NCI-H226 (cell line): ENCODE results near the gene MZT1.
"Not testable (repeated sequence)": the region's sequence is repeated elsewhere in the genome, so short reads cannot be mapped to it uniquely, and the experiment has no call there.

Source experiments
- DNase-seq: peaks from one replicate; pipeline ENCODE4 v3.0.0-alpha.2; 2015

MZT1 gene, protein sequence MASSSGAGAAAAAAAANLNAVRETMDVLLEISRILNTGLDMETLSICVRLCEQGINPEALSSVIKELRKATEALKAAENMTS

DNA sequence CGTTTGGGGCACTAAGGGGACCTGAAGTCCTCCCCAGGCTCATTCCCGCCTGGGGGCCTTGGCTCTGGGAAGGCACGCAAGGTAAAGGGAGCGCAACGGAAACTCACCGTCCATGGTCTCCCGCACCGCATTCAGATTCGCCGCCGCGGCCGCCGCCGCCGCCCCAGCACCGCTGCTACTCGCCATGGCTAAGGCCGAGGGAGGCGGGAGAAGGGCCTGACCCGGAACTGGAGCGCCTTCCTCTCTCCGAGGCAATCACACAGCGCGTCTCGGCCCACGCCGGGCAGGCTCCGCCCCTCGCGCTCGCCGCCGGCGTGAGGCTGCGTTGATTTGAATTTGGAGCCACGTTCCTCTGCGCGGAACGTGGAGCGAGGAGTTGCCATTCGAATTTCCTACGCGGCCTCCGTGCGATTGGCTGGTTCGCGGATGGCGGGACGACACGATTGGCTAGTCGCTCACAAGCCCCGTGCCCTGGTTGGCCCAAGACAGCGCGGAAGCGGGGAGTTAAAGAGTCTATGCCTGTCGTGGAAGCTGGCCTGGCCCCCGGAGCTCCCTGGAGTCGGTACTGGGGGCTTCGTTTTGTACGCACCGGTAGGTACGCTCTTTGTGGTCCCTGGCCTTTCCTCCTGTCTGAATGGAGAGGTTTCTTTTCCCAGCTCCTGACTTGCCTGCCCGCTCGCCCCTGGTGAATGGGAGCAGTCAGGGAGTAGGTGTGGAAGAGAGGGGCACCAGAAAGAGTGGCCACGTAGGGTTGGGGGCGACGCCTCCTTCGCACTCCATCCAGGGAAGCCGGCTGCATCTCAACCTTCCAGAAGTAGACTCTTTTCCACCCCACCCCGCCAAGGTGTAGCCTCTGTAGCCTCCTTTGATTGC lies at the start of gene MZT1, which contains the start of gene BORA:
Gene MZT1 (minus strand): TSS at position 213 of the 873 bp plus-strand sequence. CDS start 27 bp downstream, at position 186.
Gene BORA (plus strand): TSS at position 507 of the 873 bp plus-strand sequence. CDS start 1,018 bp downstream, outside the sequence.
- peak; percentile 98 for DNase-seq

DNA sequence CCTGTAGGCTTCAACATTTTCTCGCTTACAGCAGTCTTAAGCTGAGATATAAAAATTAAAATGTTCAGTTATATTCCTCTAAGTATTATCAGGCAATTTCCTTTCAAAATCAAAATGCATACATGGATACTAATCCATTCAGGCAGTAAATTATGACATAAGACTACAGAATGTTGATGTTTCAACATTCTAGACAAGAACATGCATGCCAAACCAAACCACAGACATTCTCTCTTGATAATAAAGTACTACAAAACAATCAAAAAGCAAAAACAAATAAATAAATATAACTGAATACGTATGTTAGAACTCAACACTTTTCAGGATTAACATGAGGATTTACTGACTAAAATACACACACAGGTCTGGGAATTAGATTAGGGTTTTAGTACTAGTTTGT lies 46.6 kb upstream of the MZT1 start:
- DNase-seq = no peak

DNA sequence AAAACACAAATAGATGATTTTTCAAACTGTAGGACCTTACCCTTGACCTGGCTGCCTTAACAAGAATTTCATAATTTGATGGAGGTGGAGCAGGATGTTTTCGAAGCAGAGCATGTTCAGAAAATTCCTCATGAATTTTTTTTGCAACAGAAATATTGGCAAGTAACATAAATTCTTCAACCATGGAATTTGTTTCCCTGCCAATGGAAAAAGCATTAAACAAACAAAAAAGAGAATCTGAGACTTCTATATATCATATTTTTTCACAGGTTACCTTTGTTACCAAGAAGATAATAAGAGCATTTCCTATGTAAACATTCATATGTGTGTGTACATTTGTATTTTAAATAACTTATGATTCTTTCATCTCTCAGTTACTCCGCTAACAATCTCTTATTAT lies 36.0 kb upstream of the MZT1 start:
- no peak for DNase-seq

DNA sequence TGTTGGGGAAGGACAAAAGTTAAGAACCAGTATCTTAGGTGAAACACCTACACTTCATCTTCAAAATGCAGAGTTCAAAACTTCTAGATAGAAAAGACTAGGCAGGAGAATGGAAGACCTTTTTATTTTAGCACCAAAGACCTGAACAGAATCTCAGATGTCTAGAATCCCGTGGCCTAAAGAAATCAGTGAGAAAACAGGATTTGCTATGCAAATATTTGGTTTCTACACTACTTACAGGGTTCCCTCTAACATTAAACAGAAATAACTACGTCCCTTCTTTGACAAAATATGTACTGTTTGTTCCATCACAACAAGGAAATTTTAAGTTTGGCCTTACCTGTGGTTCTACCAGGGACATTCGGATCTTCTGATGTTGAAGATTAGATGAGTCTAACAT lies 32.8 kb upstream of the MZT1 start:
- no peak for DNase-seq

DNA sequence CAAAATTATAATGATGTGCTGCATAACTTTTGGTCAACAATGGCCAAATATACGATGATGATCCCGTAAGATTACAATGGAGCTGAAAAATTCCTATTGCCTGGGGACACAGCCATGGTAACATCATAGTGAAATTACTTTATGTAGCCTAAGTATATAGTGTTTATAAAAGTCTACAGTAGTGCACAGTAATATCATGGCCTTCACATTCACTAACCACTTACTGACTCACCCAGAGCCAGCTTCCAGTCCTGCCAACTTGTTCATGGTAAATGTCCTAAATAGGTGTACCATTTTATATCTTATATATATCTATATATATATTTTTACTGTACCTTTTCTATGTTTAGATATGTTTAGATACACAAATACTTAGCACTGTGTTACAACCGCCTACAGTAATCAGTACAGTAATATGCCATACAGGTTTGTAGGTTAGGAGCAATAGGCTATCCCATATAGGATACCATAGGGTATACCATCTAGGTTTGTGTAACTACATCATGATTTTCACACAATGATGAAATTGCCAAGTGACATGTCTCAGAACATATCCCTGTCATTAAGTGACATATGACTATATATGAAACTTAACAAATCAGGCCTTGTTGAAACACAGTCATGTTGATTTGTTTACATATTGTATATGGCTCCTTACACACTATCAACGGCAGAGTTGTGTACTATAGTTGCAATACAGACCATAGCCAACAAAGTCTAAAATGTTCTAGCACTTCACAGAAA lies 30.5 kb upstream of the MZT1 start:
- no peak for DNase-seq

DNA sequence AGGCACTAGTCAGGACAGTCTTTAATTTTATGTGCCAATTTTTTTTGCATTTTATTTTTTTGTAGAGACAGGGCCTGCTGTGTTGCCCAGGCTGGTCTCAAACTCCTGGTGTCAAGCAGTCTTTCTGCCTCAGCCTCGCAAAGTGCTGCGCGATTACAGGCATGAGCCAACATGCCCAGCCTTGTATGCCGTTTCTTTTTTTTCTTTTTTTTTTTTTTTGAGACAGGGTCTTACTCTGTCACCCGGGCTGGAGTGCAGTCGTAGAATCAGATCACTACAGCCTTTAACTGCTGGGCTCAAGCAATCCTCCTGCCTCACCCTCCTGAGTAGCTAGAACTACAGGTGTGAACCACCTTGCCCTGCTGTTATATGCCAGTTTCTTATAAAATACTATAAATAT lies 26.7 kb upstream of the MZT1 start:
- no peak for DNase-seq

DNA sequence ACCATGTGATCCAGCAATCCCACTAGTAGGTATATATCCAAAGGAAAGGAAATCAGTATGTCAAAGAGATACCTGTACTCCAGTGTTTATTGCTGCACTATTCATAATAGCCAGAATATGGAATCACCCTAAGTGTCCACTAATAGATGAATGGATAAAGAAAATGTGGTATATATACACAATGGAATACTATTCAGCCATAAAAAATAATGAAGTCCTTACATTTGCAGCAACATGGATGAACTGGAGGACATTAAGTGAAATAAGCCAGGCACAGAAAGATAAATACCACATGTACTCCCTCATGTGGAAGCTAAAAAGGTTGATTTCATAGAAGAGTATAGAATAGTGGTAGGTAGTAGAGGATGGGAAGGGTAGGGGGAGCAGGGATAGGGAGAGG lies 23.8 kb upstream of the MZT1 start:
- DNase-seq = no peak

DNA sequence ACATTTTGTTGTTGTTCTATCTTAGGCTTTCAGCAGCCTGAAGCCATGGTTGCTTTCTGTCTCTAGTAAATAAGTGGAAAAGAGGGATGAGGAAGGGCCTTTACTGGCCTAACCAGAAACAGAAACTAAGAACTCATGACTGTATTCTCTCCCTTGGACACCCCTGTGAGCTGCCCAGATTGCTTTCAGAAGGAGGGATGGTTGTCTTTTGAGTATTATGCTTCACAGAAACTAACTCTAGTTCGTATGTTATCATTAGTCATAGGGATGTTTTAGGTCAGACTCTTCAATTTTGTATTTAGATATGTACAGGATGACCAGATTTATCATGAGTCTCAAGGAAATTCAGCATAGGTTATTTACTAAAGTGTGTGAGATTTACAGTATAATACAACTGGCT lies 17.8 kb upstream of the MZT1 start:
- DNase-seq = no peak

DNA sequence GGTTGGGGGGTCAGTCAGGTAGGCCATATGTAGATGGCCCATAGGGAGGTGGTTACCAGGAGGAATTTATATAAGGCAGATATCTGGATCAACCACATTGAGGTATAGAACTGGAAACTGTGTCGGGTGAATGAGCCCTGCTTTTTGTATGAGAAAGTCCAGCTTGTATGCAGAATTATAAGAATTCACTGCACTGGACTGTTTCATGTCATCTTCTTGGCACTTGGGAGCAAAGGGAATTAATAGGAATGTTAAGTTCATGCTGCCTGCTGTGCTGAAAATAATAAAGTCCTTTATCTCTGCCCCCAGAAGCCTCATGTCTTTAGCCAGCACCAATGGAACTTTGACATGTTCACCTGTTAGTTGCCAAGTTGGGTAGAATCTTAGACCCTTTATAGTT lies 12.6 kb upstream of the MZT1 start:
- DNase-seq = no peak

DNA sequence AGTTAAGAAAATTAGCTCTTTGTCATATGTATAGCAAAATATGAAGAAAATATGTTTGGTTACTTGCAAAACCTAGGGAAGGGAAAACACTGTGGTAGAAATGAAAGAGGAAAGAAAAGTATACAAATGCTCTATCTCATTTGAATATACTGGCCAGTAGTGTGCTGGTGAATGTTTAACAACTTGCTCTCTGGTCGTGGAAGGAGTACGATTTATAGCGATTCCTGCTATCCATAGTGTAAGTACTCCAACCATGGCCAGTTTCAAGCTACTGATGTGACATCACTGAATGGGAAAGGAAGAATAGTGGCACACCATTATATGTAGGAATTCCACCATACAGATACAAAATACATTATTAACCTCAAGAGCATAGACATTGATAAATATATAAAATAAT lies 9.6 kb upstream of the MZT1 start:
- DNase-seq = no peak

DNA sequence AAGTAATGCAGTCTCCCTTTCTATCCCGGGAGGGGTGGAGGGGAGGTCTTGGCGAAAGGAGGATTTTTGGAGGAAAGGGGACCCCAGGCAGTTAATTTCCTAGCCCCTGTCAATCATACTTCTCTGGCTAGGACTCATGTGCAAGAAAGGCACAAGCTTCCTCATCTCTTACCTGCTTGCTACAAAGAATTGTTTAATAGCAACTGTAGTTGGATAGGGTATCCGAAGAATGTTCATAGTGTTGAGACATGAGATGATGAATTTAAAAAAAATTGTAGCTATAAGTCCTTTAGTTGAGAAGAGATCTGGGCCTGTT lies 819 bp upstream of the MZT1 start:
- no peak for DNase-seq

DNA sequence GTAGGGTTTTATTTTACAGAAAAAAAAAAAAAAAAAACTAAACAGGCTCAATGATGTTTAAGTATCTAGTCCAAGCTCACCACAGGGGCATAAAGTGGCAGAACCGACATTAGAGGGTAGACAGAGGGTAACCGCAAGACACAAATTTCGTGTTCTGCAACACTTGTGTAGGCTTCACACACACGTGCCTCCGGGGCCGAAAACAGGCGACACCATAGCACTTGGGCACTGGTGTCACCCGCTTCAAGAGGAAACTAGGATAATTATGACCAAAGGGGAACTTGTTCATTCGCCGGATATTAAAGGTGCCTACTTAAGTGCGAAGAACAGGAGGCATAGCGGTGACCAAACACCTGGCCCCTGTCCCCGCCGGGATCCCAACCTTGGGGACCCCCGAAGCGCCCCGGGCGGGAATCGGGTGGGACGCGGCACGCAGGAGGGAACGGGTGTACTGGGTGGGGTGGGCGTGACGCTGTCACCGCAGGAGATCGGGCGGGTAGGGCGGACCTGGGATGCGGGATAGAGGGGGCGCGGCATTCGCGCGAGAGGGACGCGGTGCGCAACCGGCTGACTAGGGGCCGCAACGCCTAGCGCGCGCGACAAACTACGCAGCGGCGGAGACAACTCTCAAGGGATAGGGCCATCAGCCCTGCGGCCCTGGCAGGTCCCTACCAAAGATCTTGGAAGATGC lies 558 bp downstream of the MZT1 start:
- DNase-seq = no peak

DNA sequence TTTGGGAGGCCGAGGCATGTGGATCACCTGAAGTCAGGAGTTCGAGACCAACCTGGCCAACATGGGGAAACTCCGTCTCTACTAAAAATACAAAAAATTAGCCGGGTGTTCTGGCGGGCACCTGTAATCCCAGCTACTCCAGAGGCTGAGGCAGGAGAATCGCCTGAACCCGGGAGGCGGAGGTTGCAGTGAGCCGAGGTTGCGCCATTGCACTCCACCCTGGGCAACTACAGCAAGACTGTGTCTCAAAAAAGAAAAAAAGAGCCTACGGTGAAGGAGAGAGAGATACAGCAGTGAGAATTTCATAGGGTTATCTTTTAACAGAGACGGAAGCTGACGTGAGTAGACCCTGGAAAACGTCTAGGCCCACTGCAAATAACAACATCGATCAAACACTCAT lies 1.2 kb downstream of the MZT1 start:
- DNase-seq = not testable (repeated sequence)

DNA sequence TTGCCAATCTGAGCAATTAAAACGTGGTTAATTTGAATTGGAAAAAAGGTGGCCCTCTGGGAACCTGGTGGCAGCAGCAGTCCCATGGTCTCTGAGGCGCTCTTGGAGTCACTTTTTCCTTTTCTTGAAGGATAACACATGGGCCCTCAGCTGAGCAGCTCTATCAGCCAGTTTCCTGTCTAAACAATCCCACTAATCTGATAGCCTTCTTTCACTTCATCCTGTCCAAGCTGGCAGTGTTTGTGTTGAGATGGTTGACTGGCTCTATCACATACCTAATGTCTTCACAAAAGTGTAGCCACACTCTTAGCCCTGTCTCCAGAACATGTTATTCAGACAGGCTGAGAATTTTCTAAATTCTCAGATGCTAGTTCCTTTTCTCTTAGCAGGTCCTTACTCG lies 10.7 kb downstream of the MZT1 start:
- DNase-seq = no peak

DNA sequence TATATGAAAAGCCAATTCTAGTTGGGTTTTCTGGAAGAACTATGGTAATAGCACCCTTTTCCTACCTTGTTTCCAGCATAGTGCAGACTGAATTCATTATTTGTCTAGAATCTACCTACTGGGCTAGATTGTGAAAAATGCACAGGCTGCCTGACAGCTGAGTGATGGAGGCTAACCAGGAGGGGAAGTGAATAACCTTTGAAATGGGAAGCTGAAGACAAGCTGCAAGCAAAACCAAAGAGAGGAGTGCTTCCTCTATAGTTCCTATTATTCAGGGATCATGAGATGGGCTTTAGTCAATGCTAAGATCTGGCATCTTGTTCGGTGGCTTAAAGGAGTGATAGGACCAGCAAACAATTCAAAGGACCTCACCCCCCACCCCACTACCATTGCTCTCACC lies 26.9 kb downstream of the MZT1 start:
- no peak for DNase-seq

DNA sequence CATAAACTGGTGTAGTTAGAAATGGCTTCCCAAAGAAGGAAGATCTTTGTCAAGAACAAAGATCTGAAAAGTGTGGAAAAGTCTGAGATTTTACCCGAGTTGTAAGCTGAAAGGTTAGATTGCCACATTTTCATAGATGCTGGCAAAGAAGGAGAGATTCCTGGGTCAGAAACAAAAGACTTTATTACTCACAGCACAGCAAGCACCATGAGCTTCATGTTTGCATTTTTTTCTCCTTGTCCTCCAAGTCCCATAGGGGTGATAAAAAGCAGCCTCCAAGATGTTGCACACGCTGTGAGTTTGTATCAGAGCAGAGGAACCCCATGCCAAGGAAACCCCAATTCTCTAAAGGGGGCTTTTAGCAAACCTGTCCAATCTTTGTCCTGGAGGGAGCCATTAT lies 29.3 kb downstream of the MZT1 start:
- no peak for DNase-seq

DNA sequence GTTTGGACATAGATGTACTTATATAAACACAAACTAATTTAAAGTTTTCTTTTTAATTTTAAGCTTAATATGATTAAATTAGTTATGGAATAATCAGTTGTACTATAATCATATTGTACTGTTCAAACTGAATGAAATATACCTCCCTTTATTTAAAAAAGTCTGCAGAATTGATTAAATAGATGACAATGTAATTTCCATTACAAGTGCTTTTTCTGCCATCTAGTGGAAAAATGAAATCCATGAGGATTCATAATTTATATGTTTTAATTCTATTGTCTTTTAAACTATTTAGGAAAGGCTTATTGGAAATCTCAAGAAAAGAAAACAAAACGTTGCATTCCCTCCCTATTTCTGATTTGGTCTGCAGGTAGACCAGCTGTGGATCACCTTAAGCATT lies 30.9 kb downstream of the MZT1 start:
- DNase-seq = no peak

DNA sequence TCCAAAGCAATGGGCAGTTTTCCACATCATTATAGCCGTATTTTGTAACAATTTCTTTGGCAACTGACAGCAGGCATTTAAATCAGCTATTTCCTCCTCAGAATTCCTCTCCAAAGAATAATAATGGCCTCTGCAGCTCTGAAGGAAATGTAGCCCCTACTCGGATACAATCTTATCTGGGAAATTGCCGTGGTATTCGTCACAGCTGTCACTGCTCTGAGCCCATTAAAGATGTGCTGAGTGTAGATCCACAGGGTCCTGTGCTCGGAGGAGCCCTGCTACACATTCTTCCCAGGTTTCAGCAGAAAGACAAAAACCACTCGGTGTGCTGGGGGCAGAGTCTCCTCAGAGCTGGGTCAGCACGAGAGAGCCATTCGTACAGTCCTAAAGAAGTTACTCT lies 33.1 kb downstream of the MZT1 start:
- no peak for DNase-seq

DNA sequence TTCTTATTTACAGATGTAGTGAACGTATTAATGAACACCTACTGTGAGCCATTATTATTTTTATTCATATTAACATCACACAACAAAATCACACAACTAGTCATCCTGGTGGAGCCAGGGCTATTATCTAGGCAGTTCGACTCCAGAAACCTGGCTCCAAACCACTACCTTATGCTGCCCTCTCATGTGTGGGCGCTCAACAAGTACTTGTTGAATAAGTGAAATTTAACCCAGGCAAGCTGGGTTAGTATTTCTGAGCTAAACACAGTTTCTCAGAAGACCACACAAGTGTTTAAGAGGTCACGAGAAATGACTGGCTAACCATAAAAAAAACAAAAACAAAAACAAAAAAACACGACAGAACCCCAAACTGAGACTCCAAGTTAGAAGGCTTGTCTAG lies 33.6 kb downstream of the MZT1 start:
- no peak for DNase-seq

DNA sequence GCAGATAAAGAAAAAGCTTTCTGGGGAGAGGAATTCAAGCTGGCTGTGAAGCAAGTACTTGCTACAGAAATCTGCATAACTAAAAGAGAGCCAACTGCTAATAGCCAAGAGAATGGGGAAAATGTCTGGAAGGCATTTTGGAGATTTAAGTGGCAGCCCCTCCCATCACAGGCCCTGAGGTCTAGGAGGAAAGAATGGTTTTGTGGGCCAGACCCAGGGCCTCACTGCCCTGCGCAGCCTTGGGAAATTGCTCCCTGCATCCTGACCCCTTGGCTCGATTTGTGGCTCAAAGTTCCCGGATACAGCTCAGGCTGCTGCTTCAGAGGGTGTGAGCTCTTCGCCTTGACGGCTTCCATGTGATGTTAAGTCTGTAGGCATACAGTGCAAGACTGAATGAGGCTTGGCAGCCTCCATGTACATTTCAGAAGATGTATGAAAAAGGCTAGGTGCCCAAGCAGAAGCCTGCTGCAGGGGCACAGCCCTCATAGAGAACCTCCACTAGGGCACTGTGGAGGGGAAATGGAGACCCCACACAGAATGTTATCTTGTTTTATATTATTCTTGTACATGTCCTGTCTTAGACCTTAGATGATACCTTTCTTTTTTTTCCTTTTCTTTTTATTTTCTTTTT lies 34.4 kb downstream of the MZT1 start:
- no peak for DNase-seq

DNA sequence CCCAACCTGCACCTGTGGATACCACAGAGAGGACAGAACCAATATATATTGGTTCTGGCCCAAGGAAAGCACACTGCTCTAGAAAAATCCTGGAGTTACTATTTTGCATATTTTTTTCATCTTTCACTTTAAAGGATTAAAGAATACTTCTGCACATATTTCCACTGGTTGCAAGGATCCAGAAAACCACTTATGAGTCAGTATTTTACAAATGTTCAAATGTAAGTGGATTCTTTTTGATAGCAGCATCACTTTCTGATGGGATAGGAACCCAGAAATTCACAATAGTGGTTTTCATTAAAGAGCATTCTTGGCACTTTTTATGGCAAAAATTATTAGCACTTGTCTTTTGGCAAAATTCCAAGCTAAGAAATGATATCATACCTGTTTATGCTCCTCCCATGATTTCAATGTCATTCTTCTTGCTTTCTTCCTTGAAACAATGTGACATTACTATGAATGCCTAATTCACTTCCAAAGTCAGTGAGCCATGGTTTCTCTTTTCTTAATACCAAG lies 38.2 kb downstream of the MZT1 start:
- DNase-seq = no peak

DNA sequence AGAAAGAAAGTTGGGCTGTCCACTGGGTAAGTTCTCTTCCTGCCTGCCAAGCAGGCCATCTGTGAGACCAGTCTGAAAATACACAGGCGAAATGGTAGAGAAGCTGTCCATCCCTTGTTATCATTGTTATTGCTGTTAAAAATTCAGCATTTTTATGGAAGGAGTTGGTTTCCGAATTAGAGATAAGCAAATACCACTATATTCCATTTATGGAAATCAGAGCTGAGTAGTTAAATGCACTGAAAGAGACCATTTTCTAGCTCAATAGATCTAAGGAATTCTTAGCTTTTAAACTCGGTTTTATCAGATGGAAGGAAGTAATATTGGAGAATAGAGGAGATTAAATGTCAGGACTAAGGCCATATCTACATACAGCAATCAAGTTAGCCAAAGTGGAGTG lies 40.7 kb downstream of the MZT1 start:
- no peak for DNase-seq

DNA sequence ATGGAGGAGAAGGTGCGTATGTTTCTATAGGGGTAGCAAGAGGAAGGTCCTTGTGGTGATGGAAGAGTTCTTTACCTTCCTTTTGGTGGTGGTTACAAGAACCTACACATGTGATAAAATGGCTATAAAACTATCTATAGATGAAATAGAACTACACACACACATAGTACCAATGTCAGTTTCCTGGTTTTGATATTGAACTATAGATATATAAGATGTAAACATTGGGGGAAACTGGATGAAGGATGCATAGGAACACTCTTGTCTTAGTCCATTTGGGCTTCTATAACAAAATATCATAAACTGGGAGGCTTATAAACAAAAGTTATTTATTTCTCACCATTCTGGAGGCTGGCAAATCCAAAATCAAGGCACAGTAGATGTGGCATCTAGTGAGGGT lies 47.1 kb downstream of the MZT1 start:
- no peak for DNase-seq
